Measurements from ENCODE around the gene CDKN1A.

CDKN1A gene

GRCh38 chr6:36688063-36688738 lies 9.7 kb downstream of the CDKN1A start:
- H3K4me3 ChIP-seq (replicated peaks in 1 of 2; ENCODE audit: low read depth in 2 of 2, low read length in 2 of 2) = no peak overlapping the region
- no peak for TF ChIP-seq CTCF (IDR thresholded peaks at IDR 0.05; ENCODE audit: low read depth, low read length)
- DNase-seq (ENCODE audit: low read depth in 2 of 2) = peak; percentile 44 to 50

GRCh38 chr6:36688739-36689075 lies 10.2 kb downstream of the CDKN1A start:
- no peak for TF ChIP-seq CTCF (IDR thresholded peaks at IDR 0.05; ENCODE audit: low read depth, low read length)

GRCh38 chr6:36691011-36691410 lies 12.5 kb downstream of the CDKN1A start:
- DNase-seq (ENCODE audit: low read depth in 2 of 2) = no peak
- no peak overlapping the region for H3K4me3 ChIP-seq (replicated peaks in 1 of 2; ENCODE audit: low read depth in 2 of 2, low read length in 2 of 2)
- TF ChIP-seq CTCF (IDR thresholded peaks at IDR 0.05; ENCODE audit: low read depth, low read length) = no peak

More at GRCh38 chr6:36688739-36689075, 10.2 kb downstream of the CDKN1A start:
- peak in 1 of 2 donors; percentile 31 for DNase-seq (ENCODE audit: low read depth in 2 of 2)
- H3K4me3 ChIP-seq (replicated peaks in 1 of 2; ENCODE audit: low read depth in 2 of 2, low read length in 2 of 2) = no peak overlapping the region

- H3K4me3 ChIP-seq (replicated peaks in 1 of 2; ENCODE audit: low read depth in 2 of 2, low read length in 2 of 2) = no peak overlapping the region
- TF ChIP-seq CTCF (IDR thresholded peaks at IDR 0.05; ENCODE audit: low read depth, low read length) = no peak
- DNase-seq (ENCODE audit: low read depth in 2 of 2) = no peak
Observed at GRCh38 chr6:36691612-36692011, 13.1 kb downstream of the CDKN1A start.

- no peak for TF ChIP-seq CTCF (IDR thresholded peaks at IDR 0.05; ENCODE audit: low read depth, low read length)
- no peak for DNase-seq (ENCODE audit: low read depth in 2 of 2)
- no peak overlapping the region for H3K4me3 ChIP-seq (replicated peaks in 1 of 2; ENCODE audit: low read depth in 2 of 2, low read length in 2 of 2)
Observed at GRCh38 chr6:36692220-36692619, 13.7 kb downstream of the CDKN1A start.

- H3K4me3 ChIP-seq (replicated peaks in 1 of 2; ENCODE audit: low read depth in 2 of 2, low read length in 2 of 2) = no peak overlapping the region
- DNase-seq (ENCODE audit: low read depth in 2 of 2) = peak in 1 of 2 donors; percentile 56
- TF ChIP-seq CTCF (IDR thresholded peaks at IDR 0.05; ENCODE audit: low read depth, low read length) = no peak
Observed at GRCh38 chr6:36692861-36693702, 14.6 kb downstream of the CDKN1A start.
